ENCODE measurements around the gene DEAF1. TPM values are rescaled to one million over a fixed set of nuclear protein-coding genes. Genes with fewer than 3 reads are reported as not detected.

Gene DEAF1
- total and polyA plus RNA-seq, 2 donors (not counting 3 experiments of a cell fraction or from before 2014, with no cell fraction given): 43.6 to 55.7 TPM

DNA sequence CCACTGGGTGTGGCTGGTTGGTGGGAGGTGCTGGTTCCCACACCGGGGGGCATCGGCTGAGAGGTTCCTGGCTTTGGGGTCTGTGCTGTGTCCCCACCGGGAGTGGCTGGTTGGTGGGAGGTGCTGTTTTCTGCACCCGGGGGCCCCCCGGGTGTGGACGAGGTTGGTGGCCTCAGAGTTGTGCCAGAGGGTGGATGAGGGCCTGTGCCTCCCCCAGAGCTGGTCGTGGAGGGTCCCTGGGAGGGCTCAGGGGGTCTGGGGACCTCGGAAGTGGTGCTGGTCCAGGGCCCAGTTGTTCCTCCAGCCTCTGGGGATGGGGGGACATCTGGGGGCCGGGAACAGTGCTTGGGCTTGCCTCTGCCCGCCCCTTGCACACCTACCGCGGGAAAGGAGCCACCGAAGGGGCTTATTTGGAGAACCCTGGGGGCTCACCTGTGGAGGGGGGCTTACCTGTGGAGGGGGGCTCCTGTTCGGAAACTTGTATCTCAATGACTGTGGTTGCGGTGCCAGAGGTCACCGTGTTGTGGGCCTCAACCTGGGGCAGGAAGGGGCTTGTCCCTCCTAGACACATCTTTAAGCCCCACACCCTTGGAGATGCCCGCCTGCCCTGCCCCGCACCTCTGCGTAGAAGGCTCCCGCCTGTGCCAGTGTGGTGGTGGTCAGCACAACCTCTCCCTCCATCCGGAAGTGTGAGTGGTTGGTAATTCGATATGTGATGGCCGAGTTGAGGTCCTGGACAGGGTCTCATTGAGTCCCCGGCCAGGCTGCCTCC, 76.0 kb downstream of the DEAF1 start:
- Histone ChIP-seq H3K4me3 (replicated peaks in 1 of 3; ENCODE audit: insufficient read depth in 1 of 3, low read depth in 1 of 3, low read length in 3 of 3) (no peak overlapping the region), H3K9me1 (replicated peaks; ENCODE audit: control insufficient read depth, extremely low read depth, insufficient read depth, low read length) (no peaks in the 10 kb centered on the region), H3K36me3 (ENCODE audit: control insufficient read depth in 2 of 2, extremely low read depth in 1 of 2, insufficient read depth in 2 of 2, low read length in 2 of 2) (peaks cover 0 to 3% of the 10 kb centered on the region in 2 experiments), H3K27me3 (ENCODE audit: control insufficient read depth in 2 of 2, insufficient read depth in 2 of 2, low read length in 2 of 2) (no peaks in the 10 kb centered on the region), H4K20me1 (replicated peaks; ENCODE audit: control insufficient read depth, extremely low read depth, insufficient read depth, low read length) (no peaks in the 10 kb centered on the region), H3K9me3 (replicated peaks; ENCODE audit: control insufficient read depth, insufficient read depth, low read length) (no peaks in the 10 kb centered on the region), H2AFZ (ENCODE audit: low read depth, low read length) (no peak overlapping the region), H3K9ac (replicated peaks; ENCODE audit: extremely low read depth, insufficient read depth, low read length) (no peak overlapping the region), H3K4me1 (ENCODE audit: control insufficient read depth, extremely low read depth, insufficient read depth, low read length) (peaks cover 6% of the 10 kb centered on the region), H3K4me2 (ENCODE audit: insufficient read depth, low read length) (no peak overlapping the region), H3K27ac (ENCODE audit: insufficient read depth, low read depth, low read length) (no peak overlapping the region), H3K79me2 (ENCODE audit: control insufficient read depth, insufficient read depth, low read length) (no peaks in the 10 kb centered on the region)
- POLR2A ChIA-PET: no interaction called here
- TF ChIP-seq, protein P1, sequence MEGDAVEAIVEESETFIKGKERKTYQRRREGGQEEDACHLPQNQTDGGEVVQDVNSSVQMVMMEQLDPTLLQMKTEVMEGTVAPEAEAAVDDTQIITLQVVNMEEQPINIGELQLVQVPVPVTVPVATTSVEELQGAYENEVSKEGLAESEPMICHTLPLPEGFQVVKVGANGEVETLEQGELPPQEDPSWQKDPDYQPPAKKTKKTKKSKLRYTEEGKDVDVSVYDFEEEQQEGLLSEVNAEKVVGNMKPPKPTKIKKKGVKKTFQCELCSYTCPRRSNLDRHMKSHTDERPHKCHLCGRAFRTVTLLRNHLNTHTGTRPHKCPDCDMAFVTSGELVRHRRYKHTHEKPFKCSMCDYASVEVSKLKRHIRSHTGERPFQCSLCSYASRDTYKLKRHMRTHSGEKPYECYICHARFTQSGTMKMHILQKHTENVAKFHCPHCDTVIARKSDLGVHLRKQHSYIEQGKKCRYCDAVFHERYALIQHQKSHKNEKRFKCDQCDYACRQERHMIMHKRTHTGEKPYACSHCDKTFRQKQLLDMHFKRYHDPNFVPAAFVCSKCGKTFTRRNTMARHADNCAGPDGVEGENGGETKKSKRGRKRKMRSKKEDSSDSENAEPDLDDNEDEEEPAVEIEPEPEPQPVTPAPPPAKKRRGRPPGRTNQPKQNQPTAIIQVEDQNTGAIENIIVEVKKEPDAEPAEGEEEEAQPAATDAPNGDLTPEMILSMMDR (IDR thresholded peaks at IDR 0.05; ENCODE audit: extremely low read depth in 1 of 2, insufficient read depth in 1 of 2, low read depth in 1 of 2, low read length in 2 of 2): no peak
- TF ChIP-seq JUN (IDR thresholded peaks at IDR 0.05; ENCODE audit: borderline replicate concordance, insufficient read depth, insufficient read length, low read depth): no peak
- no peak for TF ChIP-seq FOS (IDR thresholded peaks at IDR 0.05; ENCODE audit: borderline replicate concordance, insufficient read depth, low read length)
- TF ChIP-seq EZH2 (IDR thresholded peaks at IDR 0.05; ENCODE audit: borderline replicate concordance, low read depth, low read length, severe bottlenecking): no peak
- CTCF ChIA-PET: no interaction called here
- FAIRE-seq (no peak), DNase-seq (ENCODE audit: low read depth, low spot score) (no peak)
- BruUV-seq (replicated peaks): no TSS peak
- intact Hi-C loops (cut with micrococcal nuclease): no loop called here
- dilution Hi-C loops (cut with MboI; ENCODE audit: extremely low pct_ligation_motif_present, low sequenced_read_pairs): no loop called here

All from endothelial cell of umbilical vein (primary cell).